LNCAP (cell line): ENCODE results near the gene YPEL4.

ENCODE experiments used
- TF ChIP-seq, protein P1 (sequence below): fragments of 450-650 bp; IDR thresholded peaks from 2 replicates; pipeline ENCODE4 v1.5.1; 2017; ENCODE audit warnings: mild to moderate bottlenecking

Gene YPEL4

GRCh38 chr11:57601297-57601696 lies 48.4 kb downstream of the YPEL4 start:
- TF ChIP-seq, protein P1, sequence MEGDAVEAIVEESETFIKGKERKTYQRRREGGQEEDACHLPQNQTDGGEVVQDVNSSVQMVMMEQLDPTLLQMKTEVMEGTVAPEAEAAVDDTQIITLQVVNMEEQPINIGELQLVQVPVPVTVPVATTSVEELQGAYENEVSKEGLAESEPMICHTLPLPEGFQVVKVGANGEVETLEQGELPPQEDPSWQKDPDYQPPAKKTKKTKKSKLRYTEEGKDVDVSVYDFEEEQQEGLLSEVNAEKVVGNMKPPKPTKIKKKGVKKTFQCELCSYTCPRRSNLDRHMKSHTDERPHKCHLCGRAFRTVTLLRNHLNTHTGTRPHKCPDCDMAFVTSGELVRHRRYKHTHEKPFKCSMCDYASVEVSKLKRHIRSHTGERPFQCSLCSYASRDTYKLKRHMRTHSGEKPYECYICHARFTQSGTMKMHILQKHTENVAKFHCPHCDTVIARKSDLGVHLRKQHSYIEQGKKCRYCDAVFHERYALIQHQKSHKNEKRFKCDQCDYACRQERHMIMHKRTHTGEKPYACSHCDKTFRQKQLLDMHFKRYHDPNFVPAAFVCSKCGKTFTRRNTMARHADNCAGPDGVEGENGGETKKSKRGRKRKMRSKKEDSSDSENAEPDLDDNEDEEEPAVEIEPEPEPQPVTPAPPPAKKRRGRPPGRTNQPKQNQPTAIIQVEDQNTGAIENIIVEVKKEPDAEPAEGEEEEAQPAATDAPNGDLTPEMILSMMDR = no peak

GRCh38 chr11:57599381-57599780 lies 50.3 kb downstream of the YPEL4 start:
- TF ChIP-seq, protein P1 = no peak

GRCh38 chr11:57598831-57599155 lies 50.9 kb downstream of the YPEL4 start:
- TF ChIP-seq, protein P1 = no peak

DNA sequence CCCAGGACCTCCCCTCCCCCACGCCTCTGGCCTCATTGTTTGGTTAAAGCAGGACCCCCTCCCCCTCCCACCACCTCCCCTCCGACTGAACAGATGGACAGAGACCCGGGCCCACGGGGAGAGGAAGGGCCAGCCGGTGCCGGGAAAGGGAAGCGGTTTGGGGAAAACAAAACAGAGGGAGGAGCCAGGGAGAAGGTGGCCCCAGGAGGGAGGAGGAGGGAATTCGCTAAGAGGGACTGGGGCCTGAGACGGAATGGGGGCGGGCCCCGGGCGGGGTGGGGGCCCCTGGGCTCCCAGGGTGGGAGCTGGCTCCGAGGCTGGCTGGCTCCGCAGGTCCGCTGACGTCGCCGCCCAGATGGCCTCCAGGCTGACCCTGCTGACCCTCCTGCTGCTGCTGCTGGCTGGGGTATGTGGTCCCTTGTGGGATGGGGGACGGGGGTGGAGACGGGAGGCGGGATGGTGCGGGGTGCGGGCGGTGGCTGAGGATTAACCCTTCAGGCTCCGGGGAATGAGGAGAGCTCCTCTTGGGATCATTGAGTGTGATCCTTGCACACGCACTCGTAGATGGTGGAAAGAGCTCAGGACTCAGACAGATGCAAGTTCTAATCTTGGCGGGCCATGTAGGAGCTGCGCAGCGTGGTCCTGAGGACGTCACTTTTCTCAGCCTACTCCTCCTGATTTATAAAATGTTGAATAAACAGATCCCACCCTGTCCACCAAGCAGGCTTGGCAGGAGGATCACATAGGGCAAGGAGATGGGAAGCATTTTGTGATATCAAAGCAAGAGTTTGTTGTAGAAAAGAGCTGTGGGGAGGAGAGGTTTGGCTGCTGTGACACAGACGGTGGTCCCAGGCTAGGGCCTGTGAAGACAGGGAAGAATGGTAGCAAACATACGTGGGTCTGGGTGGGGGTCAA lies 51.5 kb downstream of the YPEL4 start:
- TF ChIP-seq, protein P1 = no peak

DNA sequence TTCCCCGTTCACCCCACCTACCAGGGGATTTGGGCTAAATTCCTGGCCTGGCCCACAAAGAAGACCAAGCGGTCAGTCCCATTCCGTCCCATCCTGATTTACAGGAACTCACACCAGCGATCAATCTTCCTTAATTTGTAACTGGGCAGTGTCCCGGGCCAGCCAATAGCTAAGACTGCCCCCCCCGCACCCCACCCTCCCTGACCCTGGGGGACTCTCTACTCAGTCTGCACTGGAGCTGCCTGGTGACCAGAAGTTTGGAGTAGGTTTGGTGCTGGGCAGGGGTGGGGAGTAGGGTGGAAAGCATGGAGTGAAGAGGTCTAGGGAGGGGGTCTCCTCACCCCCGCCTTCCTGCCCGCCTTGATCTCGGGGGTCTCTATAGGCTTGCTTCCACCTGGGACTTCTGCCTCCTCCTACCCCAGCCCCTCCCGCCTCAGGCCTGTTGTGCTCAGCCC lies 52.2 kb downstream of the YPEL4 start, which contains the start of gene SERPING1:
SERPING1 (plus strand) TSS at position 225 of the 455 bp plus-strand sequence. CDS start 586 bp downstream, outside the sequence.
- TF ChIP-seq, protein P1 = no peak

- TF ChIP-seq, protein P1 = no peak
Observed at GRCh38 chr11:57596266-57596885, 53.3 kb downstream of the YPEL4 start.
